Glutamatergic neuron (in vitro differentiated cells): ENCODE measurements around the gene MLANA. TPM values are rescaled to one million over a fixed set of nuclear protein-coding genes. Genes with fewer than 3 reads are reported as not detected.

Experiments
- DNase-seq: peaks from one replicate; pipeline ENCODE4 v3.0.0; 2022
- H3K27ac Mint-ChIP-seq: one replicate; pipeline ENCODE4 v1.8.0; 2020; ENCODE audit warnings: mild to moderate bottlenecking, mixed read lengths, inconsistent platforms; ENCODE audit not compliant: unreplicated experiment
- H3K27me3 Mint-ChIP-seq: one replicate; pipeline ENCODE4 v1.8.0; 2020; ENCODE audit warnings: mild to moderate bottlenecking, moderate library complexity, mixed read lengths, inconsistent platforms; ENCODE audit not compliant: unreplicated experiment
- H3K36me3 Mint-ChIP-seq: one replicate; pipeline ENCODE4 v1.8.0; 2020; ENCODE audit warnings: mild to moderate bottlenecking, mixed read lengths, inconsistent platforms; ENCODE audit not compliant: unreplicated experiment
- H3K4me1 Mint-ChIP-seq: one replicate; pipeline ENCODE4 v1.8.0; 2020; ENCODE audit warnings: mild to moderate bottlenecking, low read depth, mixed read lengths, inconsistent platforms; ENCODE audit not compliant: unreplicated experiment
- H3K4me3 Mint-ChIP-seq: one replicate; pipeline ENCODE4 v1.8.0; 2020; ENCODE audit warnings: mild to moderate bottlenecking, mixed read lengths, inconsistent platforms; ENCODE audit not compliant: unreplicated experiment
- H3K9me3 Mint-ChIP-seq: one replicate; pipeline ENCODE4 v1.8.0; 2020; ENCODE audit warnings: mild to moderate bottlenecking, moderate library complexity, mixed read lengths, inconsistent platforms; ENCODE audit not compliant: unreplicated experiment
- total RNA-seq: library from RNA; stranded (reverse); fragmentation: NEBNext Ultra II Directional; extraction: Animal tissue kit (Norgen Biotek cat#: 25700); gene quantifications from one replicate; pipeline ENCODE4 v1.2.1, GENCODE V29; 2021; ENCODE audit not compliant: unreplicated experiment
- TF ChIP-seq, protein P1 (sequence below): fragments of 200-600 bp; sonication (generic); IDR thresholded peaks from one replicate; pipeline ENCODE4 v1.5.0; 2021; ENCODE audit not compliant: partially characterized antibody, unreplicated experiment

The MLANA gene
- total RNA-seq, 1 donor from 2014 or later: not detected

DNA sequence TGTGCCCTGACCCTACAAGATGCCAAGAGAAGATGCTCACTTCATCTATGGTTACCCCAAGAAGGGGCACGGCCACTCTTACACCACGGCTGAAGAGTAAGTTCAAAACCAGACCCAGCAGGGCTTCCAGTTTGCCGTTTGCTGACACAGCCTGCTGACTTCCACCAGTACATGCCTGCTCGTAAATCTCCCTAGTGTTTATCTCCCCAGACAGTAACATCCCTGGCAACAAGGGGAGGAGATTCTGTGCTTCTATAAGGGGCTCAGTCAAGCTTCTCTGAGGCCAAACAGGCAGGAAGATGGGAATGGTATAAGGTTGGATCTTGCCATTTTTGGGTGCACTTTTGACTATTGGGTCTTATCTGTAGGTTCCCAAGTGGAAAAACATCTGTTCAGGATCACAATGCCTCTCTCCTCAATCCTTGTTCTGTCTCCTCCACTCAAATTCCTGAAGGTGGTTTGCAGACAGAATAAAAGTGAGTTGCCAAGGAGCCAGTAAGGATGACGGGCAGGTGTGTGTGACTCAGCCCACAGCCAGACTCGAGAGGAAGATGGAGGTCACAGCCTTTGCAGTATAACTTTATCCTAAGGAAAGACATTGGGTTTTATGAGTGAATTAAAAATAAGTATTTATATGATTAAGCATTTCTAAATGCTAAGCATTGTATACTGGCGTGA lies 1.9 kb downstream of the MLANA start:
- Mint-ChIP-seq H3K4me1 (no peaks in the 10 kb centered on the region), H3K36me3 (no peaks in the 10 kb centered on the region), H3K9me3 (no peaks in the 10 kb centered on the region), H3K27ac (no peak overlapping the region), H3K4me3 (no peak overlapping the region), H3K27me3 (no peaks in the 10 kb centered on the region)
- TF ChIP-seq, protein P1, sequence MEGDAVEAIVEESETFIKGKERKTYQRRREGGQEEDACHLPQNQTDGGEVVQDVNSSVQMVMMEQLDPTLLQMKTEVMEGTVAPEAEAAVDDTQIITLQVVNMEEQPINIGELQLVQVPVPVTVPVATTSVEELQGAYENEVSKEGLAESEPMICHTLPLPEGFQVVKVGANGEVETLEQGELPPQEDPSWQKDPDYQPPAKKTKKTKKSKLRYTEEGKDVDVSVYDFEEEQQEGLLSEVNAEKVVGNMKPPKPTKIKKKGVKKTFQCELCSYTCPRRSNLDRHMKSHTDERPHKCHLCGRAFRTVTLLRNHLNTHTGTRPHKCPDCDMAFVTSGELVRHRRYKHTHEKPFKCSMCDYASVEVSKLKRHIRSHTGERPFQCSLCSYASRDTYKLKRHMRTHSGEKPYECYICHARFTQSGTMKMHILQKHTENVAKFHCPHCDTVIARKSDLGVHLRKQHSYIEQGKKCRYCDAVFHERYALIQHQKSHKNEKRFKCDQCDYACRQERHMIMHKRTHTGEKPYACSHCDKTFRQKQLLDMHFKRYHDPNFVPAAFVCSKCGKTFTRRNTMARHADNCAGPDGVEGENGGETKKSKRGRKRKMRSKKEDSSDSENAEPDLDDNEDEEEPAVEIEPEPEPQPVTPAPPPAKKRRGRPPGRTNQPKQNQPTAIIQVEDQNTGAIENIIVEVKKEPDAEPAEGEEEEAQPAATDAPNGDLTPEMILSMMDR: no peak
- no peak for DNase-seq

- Mint-ChIP-seq H3K27me3 (no peaks in the 10 kb centered on the region), H3K9me3 (no peaks in the 10 kb centered on the region), H3K4me1 (no peaks in the 10 kb centered on the region)
These were observed 2.4 kb downstream of the MLANA start for GRCh38 chr9:5893134-5893505.

GRCh38 chr9:5893591-5894236 lies 3.0 kb downstream of the MLANA start:
- Mint-ChIP-seq H3K9me3 (no peaks in the 10 kb centered on the region), H3K27me3 (no peaks in the 10 kb centered on the region), H3K27ac (no peak overlapping the region), H3K4me3 (no peak overlapping the region), H3K4me1 (no peaks in the 10 kb centered on the region), H3K36me3 (no peaks in the 10 kb centered on the region)
- no peak for DNase-seq
- TF ChIP-seq, protein P1: no peak

More at GRCh38 chr9:5893134-5893505, 2.4 kb downstream of the MLANA start:
- H3K36me3 Mint-ChIP-seq: no peaks in the 10 kb centered on the region
- DNase-seq: no peak
- H3K27ac Mint-ChIP-seq: no peak overlapping the region
- TF ChIP-seq, protein P1: no peak
- H3K4me3 Mint-ChIP-seq: no peak overlapping the region

- Mint-ChIP-seq H3K9me3 (no peaks in the 10 kb centered on the region), H3K27ac (no peak overlapping the region), H3K4me3 (no peak overlapping the region), H3K4me1 (no peaks in the 10 kb centered on the region), H3K27me3 (no peaks in the 10 kb centered on the region), H3K36me3 (no peaks in the 10 kb centered on the region)
- TF ChIP-seq, protein P1: no peak
- DNase-seq: no peak
These were observed 3.7 kb downstream of the MLANA start for GRCh38 chr9:5894237-5894959.

- TF ChIP-seq, protein P1: no peak
- Mint-ChIP-seq H3K27ac (no peak overlapping the region), H3K4me1 (no peaks in the 10 kb centered on the region), H3K27me3 (no peaks in the 10 kb centered on the region), H3K36me3 (no peaks in the 10 kb centered on the region), H3K9me3 (no peaks in the 10 kb centered on the region), H3K4me3 (no peak overlapping the region)
- DNase-seq: no peak
These were observed 5.1 kb downstream of the MLANA start for GRCh38 chr9:5895782-5896181.
